ENCODE measurements around the gene MRGPRG.

The MRGPRG gene

GRCh38 chr11:3194016-3194816 is 24.4 kb downstream of the MRGPRG start:
- no peak for DNase-seq (ENCODE audit: low spot score)

- no peak for DNase-seq (ENCODE audit: low spot score)
Observed at GRCh38 chr11:3193373-3194015, 25.1 kb downstream of the MRGPRG start.

- DNase-seq (ENCODE audit: low spot score), result no peak
Observed at GRCh38 chr11:3192511-3193372, 25.9 kb downstream of the MRGPRG start.

- no peak for DNase-seq (ENCODE audit: low spot score)
Observed at GRCh38 chr11:3191586-3192324, 26.9 kb downstream of the MRGPRG start.

- no peak for DNase-seq (ENCODE audit: low spot score)
Observed at GRCh38 chr11:3190600-3190999, 28.0 kb downstream of the MRGPRG start.

- no peak for DNase-seq (ENCODE audit: low spot score)
Observed at GRCh38 chr11:3189886-3190583, 28.6 kb downstream of the MRGPRG start.

GRCh38 chr11:3189196-3189843 is 29.3 kb downstream of the MRGPRG start:
- no peak for DNase-seq (ENCODE audit: low spot score)

GRCh38 chr11:3188496-3189195 is 30.0 kb downstream of the MRGPRG start:
- no peak for DNase-seq (ENCODE audit: low spot score)

GRCh38 chr11:3186166-3186953 is 32.3 kb downstream of the MRGPRG start:
- DNase-seq (ENCODE audit: low spot score), result no peak

- no peak for DNase-seq (ENCODE audit: low spot score)
Observed at GRCh38 chr11:3184732-3185347, 33.8 kb downstream of the MRGPRG start.

GRCh38 chr11:3183523-3183922 is 35.1 kb downstream of the MRGPRG start:
- no peak for DNase-seq (ENCODE audit: low spot score)

- no peak for DNase-seq (ENCODE audit: low spot score)
Observed at GRCh38 chr11:3182462-3182852, 36.2 kb downstream of the MRGPRG start.

GRCh38 chr11:3181725-3182461 is 36.7 kb downstream of the MRGPRG start:
- no peak for DNase-seq (ENCODE audit: low spot score)

- DNase-seq (ENCODE audit: low spot score), result no peak
Observed at GRCh38 chr11:3180869-3181268, 37.7 kb downstream of the MRGPRG start.

GRCh38 chr11:3178349-3178748 is 40.3 kb downstream of the MRGPRG start:
- no peak for DNase-seq (ENCODE audit: low spot score)

GRCh38 chr11:3177931-3178330 is 40.7 kb downstream of the MRGPRG start:
- no peak for DNase-seq (ENCODE audit: low spot score)

- no peak for DNase-seq (ENCODE audit: low spot score)
Observed at GRCh38 chr11:3176487-3176886, 42.1 kb downstream of the MRGPRG start.

GRCh38 chr11:3175194-3175593 is 43.4 kb downstream of the MRGPRG start:
- DNase-seq (ENCODE audit: low spot score), result no peak
